DND-41 (cell line): ENCODE data around the gene ZC3H7A.

Source experiments
- ATAC-seq: fragments of 200-7000 bp; cut with Tn5 transposase; 3 replicates; pipeline ENCODE4 v1.9.1; 2021; ENCODE audit warnings: low read depth; ENCODE audit not compliant: insufficient read depth
- DNase-seq: peaks from one replicate; pipeline ENCODE4 v3.0.0-alpha.2; 2020
- H2AFZ ChIP-seq: 2 replicates; pipeline ENCODE4 v1.6.0; 2012; ENCODE audit warnings: low read depth, low read length
- H3K27ac ChIP-seq: 2 replicates; pipeline ENCODE4 v1.5.1; 2012; ENCODE audit warnings: low read length, inconsistent platforms
- H3K27me3 ChIP-seq: fragments of 200-600 bp; sonication (generic); 2 replicates; pipeline ENCODE4 v1.6.0; 2012; ENCODE audit warnings: low read length, mild to moderate bottlenecking, inconsistent platforms; ENCODE audit not compliant: insufficient read depth, poor library complexity
- H3K36me3 ChIP-seq: 2 replicates; pipeline ENCODE4 v1.5.1; 2012; ENCODE audit warnings: low read length, inconsistent platforms; ENCODE audit not compliant: insufficient read depth
- H3K4me1 ChIP-seq: 2 replicates; pipeline ENCODE4 v1.5.1; 2012; ENCODE audit warnings: mild to moderate bottlenecking, low read length; ENCODE audit not compliant: insufficient read depth
- H3K4me2 ChIP-seq: 2 replicates; pipeline ENCODE4 v1.6.0; 2012; ENCODE audit warnings: mild to moderate bottlenecking, moderate library complexity, low read length, inconsistent platforms; ENCODE audit not compliant: insufficient read depth
- H3K4me3 ChIP-seq, 2 experiments: fragments of 200-600 bp in 1 of 2; shearing (Covaris generic) in 1 of 2; 2 replicates each; pipeline ENCODE4 v1.5.1; 2012 to 2016; ENCODE audit warnings: inconsistent platforms in 2 of 2, low read length in 2 of 2, mild to moderate bottlenecking in 2 of 2, low read depth in 1 of 2, moderate library complexity in 1 of 2
- H3K79me2 ChIP-seq: 2 replicates; pipeline ENCODE4 v1.6.0; 2012; ENCODE audit warnings: low read length, inconsistent platforms; ENCODE audit not compliant: insufficient read depth
- H3K9ac ChIP-seq: 2 replicates; pipeline ENCODE4 v1.6.0; 2012; ENCODE audit warnings: low read depth, mild to moderate bottlenecking, inconsistent platforms, low read length, moderate library complexity
- H3K9me3 ChIP-seq: 2 replicates; pipeline ENCODE4 v1.5.1; 2012; ENCODE audit warnings: low read length, moderate library complexity, mild to moderate bottlenecking, inconsistent platforms; ENCODE audit not compliant: insufficient read depth, severe bottlenecking
- H4K20me1 ChIP-seq: 2 replicates; pipeline ENCODE4 v1.6.0; 2012; ENCODE audit warnings: low read length; ENCODE audit not compliant: insufficient read depth
- CTCF ChIP-seq: IDR thresholded peaks from 2 replicates; pipeline ENCODE4 v1.5.1; 2012; ENCODE audit warnings: borderline replicate concordance, low read length, moderate library complexity, mild to moderate bottlenecking; ENCODE audit not compliant: poor library complexity, severe bottlenecking; ENCODE audit errors: extremely low read depth
- EZH2 ChIP-seq: IDR thresholded peaks from 3 replicates; pipeline ENCODE4 v1.6.1; 2012; ENCODE audit warnings: borderline replicate concordance, low read depth, mild to moderate bottlenecking, moderate library complexity, low read length, inconsistent platforms; ENCODE audit not compliant: severe bottlenecking

The ZC3H7A gene

GRCh38 chr16:11715246-11715947 lies 81.7 kb downstream of the ZC3H7A start:
- 0 out of 2 replicates have a peak, but pooled peaks cover 2% of the 10 kb centered on the region for H3K79me2 ChIP-seq
- H3K27ac ChIP-seq = no peak overlapping the region
- no peak overlapping the region for H3K9ac ChIP-seq
- ATAC-seq = no peak
- no peaks in the 10 kb centered on the region for H4K20me1 ChIP-seq
- no peak for DNase-seq
- H3K4me3 ChIP-seq = no peak overlapping the region
- H3K4me2 ChIP-seq = no peak overlapping the region
- H3K27me3 ChIP-seq = no peaks in the 10 kb centered on the region
- H3K36me3 ChIP-seq = peaks cover 47% of the 10 kb centered on the region
- no peaks in the 10 kb centered on the region for H3K9me3 ChIP-seq
- TF ChIP-seq CTCF (no peak), EZH2 (no peak)
- no peak overlapping the region for H2AFZ ChIP-seq
- H3K4me1 ChIP-seq = no peaks in the 10 kb centered on the region

- no peak overlapping the region for H3K27ac ChIP-seq
These were observed 84.9 kb downstream of the ZC3H7A start for GRCh38 chr16:11712122-11712521.

GRCh38 chr16:11711662-11712061 lies 85.4 kb downstream of the ZC3H7A start:
- no peak overlapping the region for H3K9ac ChIP-seq

More at GRCh38 chr16:11712122-11712521, 84.9 kb downstream of the ZC3H7A start:
- ATAC-seq = no peak
- Histone ChIP-seq H3K9ac (no peak overlapping the region), H3K4me1 (no peaks in the 10 kb centered on the region), H3K36me3 (peaks cover 40% of the 10 kb centered on the region), H3K4me3 (no peak overlapping the region), H2AFZ (no peak overlapping the region), H3K4me2 (no peak overlapping the region), H3K9me3 (no peaks in the 10 kb centered on the region), H3K27me3 (no peaks in the 10 kb centered on the region), H4K20me1 (no peaks in the 10 kb centered on the region), H3K79me2 (0 out of 2 replicates have a peak, but pooled peaks cover 2% of the 10 kb centered on the region)
- TF ChIP-seq CTCF (no peak), EZH2 (no peak)
- no peak for DNase-seq

More at GRCh38 chr16:11711662-11712061, 85.4 kb downstream of the ZC3H7A start:
- ATAC-seq (no peak), DNase-seq (no peak)
- no peaks in the 10 kb centered on the region for H4K20me1 ChIP-seq
- no peaks in the 10 kb centered on the region for H3K9me3 ChIP-seq
- no peaks in the 10 kb centered on the region for H3K4me1 ChIP-seq
- 0 out of 2 replicates have a peak, but pooled peaks cover 2% of the 10 kb centered on the region for H3K79me2 ChIP-seq
- peaks cover 40% of the 10 kb centered on the region for H3K36me3 ChIP-seq
- no peak overlapping the region for H3K4me2 ChIP-seq
- no peak overlapping the region for H3K4me3 ChIP-seq
- H3K27me3 ChIP-seq = no peaks in the 10 kb centered on the region
- no peak overlapping the region for H3K27ac ChIP-seq
- H2AFZ ChIP-seq = no peak overlapping the region
- TF ChIP-seq EZH2 = no peak
- no peak for TF ChIP-seq CTCF
